MCF 10A (cell line): ENCODE data around the gene SDCCAG8. TPM values are rescaled to one million over a fixed set of nuclear protein-coding genes. Genes with fewer than 3 reads are reported as not detected.
A peak's percentile ranks its signal among the peaks of the same experiment; 100 is the strongest.

ENCODE experiments used
- BruUV-seq: library from RNA; stranded (reverse); fragments of 400-500 nt; replicated peaks from 2 replicates; lab custom pipeline; 2021; lab: Mats Ljungman, UMichigan
- CTCF ChIA-PET: fragments of 300-600 bp; sonication (Branson Sonifier 250); formaldehyde crosslinking; extraction: SDS; loops from one replicate; lab custom pipeline; 2021; ENCODE audit warnings: antibody characterized with exemption, inconsistent platforms; lab: Yijun Ruan, JAX
- POLR2A ChIA-PET: fragments of 300-600, 350-650 bp; sonication (Branson Sonifier 250); formaldehyde crosslinking; extraction: SDS; loops from one replicate; lab custom pipeline; 2020; ENCODE audit warnings: antibody characterized with exemption, inconsistent platforms; lab: Yijun Ruan, JAX
- DNase-seq: peaks from one replicate; pipeline ENCODE4 v3.0.0-alpha.2; 2018; ENCODE audit not compliant: unreplicated experiment
- H3K27ac Mint-ChIP-seq: one replicate; pipeline ENCODE4 v1.8.0; 2022; ENCODE audit warnings: mild to moderate bottlenecking, low read depth, mixed read lengths; ENCODE audit not compliant: unreplicated experiment
- H3K27me3 Mint-ChIP-seq: one replicate; pipeline ENCODE4 v1.8.0; 2022; ENCODE audit warnings: mixed read lengths; ENCODE audit not compliant: insufficient read depth, unreplicated experiment
- H3K36me3 Mint-ChIP-seq: one replicate; pipeline ENCODE4 v1.8.0; 2022; ENCODE audit warnings: mild to moderate bottlenecking, moderate library complexity, mixed read lengths; ENCODE audit not compliant: insufficient read depth, unreplicated experiment
- H3K4me1 Mint-ChIP-seq: one replicate; pipeline ENCODE4 v1.8.0; 2022; ENCODE audit warnings: mixed read lengths; ENCODE audit not compliant: insufficient read depth, unreplicated experiment
- H3K4me3 Mint-ChIP-seq: one replicate; pipeline ENCODE4 v1.8.0; 2022; ENCODE audit warnings: mild to moderate bottlenecking, moderate library complexity, mixed read lengths; ENCODE audit not compliant: unreplicated experiment
- H3K9me3 Mint-ChIP-seq: one replicate; pipeline ENCODE4 v1.8.0; 2022; ENCODE audit warnings: mixed read lengths; ENCODE audit not compliant: unreplicated experiment
- intact Hi-C: fragments of 100-400 bp; cut with micrococcal nuclease; formaldehyde crosslinking; loops from 2 replicates; pipeline ENCODE4 v1.14.1; 2022
- total RNA-seq: library from RNA; stranded (reverse); gene quantifications from 2 replicates; pipeline ENCODE4 v1.2.3, GENCODE V29; 2022
- TF ChIP-seq, protein P1 (sequence below): fragments of 200-600 bp; IDR thresholded peaks from one replicate; pipeline ENCODE4 v1.8.0; 2022; ENCODE audit warnings: antibody characterized with exemption, mild to moderate bottlenecking; ENCODE audit not compliant: unreplicated experiment

SDCCAG8 gene
- total RNA-seq, 1 experiment from 2014 or later, result 128 TPM

DNA sequence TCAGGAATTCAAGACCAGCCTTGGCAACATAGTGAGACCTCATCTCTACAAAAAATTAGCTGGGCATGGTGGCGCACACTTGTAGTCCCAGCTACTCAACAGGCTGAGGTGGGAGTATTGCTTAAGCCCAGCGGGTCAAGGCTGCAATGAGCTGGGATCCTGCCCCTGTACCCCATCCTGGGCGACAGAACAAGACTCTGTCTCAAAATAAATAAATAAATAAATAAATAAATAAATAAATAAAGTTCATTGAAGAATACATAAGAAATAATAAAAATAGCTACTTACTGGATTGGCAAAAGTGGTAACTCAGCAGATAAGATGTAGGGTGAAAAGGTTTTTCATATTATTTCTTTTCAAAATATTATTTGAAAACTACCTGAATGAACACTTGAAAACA lies 6.6 kb upstream of the SDCCAG8 start:
- TF ChIP-seq, protein P1, sequence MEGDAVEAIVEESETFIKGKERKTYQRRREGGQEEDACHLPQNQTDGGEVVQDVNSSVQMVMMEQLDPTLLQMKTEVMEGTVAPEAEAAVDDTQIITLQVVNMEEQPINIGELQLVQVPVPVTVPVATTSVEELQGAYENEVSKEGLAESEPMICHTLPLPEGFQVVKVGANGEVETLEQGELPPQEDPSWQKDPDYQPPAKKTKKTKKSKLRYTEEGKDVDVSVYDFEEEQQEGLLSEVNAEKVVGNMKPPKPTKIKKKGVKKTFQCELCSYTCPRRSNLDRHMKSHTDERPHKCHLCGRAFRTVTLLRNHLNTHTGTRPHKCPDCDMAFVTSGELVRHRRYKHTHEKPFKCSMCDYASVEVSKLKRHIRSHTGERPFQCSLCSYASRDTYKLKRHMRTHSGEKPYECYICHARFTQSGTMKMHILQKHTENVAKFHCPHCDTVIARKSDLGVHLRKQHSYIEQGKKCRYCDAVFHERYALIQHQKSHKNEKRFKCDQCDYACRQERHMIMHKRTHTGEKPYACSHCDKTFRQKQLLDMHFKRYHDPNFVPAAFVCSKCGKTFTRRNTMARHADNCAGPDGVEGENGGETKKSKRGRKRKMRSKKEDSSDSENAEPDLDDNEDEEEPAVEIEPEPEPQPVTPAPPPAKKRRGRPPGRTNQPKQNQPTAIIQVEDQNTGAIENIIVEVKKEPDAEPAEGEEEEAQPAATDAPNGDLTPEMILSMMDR, result no peak
- intact Hi-C loops, result no loop called here
- BruUV-seq, result no TSS peak
- POLR2A ChIA-PET, result interaction anchor here (0.7 to 4.0 kb wide), 3 partner anchors 8 to 38 kb away, joined by 3 to 24 read pairs (median 3); partner anchors contain the start of genes CEP170 and SDCCAG8
- CTCF ChIA-PET, result interaction anchor here (0.5 to 2.6 kb wide), 2 partner anchors 8 to 12 kb away, joined by 4 to 11 read pairs; no protein-coding TSS in a partner anchor
- Mint-ChIP-seq H3K27ac (peak overlapping the region; percentile 3), H3K27me3 (no peaks in the 10 kb centered on the region), H3K4me3 (no peak overlapping the region), H3K36me3 (peaks cover 6% of the 10 kb centered on the region), H3K4me1 (peaks cover 53% of the 10 kb centered on the region), H3K9me3 (no peaks in the 10 kb centered on the region)
- no peak for DNase-seq

DNA sequence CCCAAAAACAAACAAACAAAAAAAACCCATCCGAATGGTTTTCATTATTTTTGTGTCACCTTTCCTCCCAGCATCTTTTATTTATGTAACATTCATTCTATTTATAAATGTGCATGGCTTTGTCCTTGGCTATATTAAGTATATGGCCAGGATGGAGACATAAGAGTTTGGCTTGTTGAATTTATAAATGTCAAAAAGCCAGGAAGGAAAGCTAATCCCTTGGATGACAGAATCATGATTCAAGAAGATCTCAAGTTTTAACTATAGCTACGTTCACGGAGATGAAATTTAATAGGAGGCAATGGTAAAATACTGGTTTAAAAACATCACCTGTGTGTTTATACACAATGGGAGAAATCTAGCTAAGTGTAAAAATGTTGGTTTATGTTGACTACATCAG lies 5.7 kb upstream of the SDCCAG8 start:
- intact Hi-C loops, result loop anchor here (5.0 kb wide), 1 partner anchor 78 kb away; no protein-coding TSS in a partner anchor
- Mint-ChIP-seq H3K9me3 (no peaks in the 10 kb centered on the region), H3K4me3 (no peak overlapping the region), H3K27ac (peak overlapping the region; percentile 50), H3K27me3 (no peaks in the 10 kb centered on the region), H3K36me3 (peaks cover 6% of the 10 kb centered on the region), H3K4me1 (peaks cover 46% of the 10 kb centered on the region)
- ChIA-PET CTCF (interaction anchor here (0.5 to 2.6 kb wide), 2 partner anchors 13 to 25 kb away, joined by 3 to 11 read pairs; no protein-coding TSS in a partner anchor), POLR2A (interaction anchor here (0.6 to 8.3 kb wide), 3 partner anchors 12 to 1018 kb away, joined by 3 to 208 read pairs (median 3); no protein-coding TSS in a partner anchor)
- TF ChIP-seq, protein P1, result no peak
- no TSS peak for BruUV-seq
- no peak for DNase-seq

DNA sequence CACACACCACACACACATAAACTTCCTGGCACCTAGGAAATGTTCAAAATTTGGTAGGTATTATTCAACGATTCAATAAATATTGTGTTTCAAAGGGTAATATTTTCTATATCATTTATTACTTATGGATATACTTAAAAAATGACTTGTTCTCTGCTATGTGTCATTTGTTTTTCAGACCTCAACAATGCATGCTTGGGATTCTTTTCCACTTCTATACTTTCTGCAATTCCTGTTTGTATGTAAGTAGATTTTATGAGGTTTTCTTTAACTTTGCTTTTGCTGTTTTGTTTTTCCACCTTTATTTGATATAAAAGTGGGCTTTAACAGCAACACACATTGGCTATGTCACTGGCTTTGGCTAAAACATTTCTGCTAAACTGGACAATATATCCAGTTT lies 4.3 kb upstream of the SDCCAG8 start:
- Mint-ChIP-seq H3K27ac (peak overlapping the region; percentile 59), H3K36me3 (peaks cover 6% of the 10 kb centered on the region), H3K4me1 (peaks cover 46% of the 10 kb centered on the region), H3K27me3 (no peaks in the 10 kb centered on the region), H3K9me3 (no peaks in the 10 kb centered on the region), H3K4me3 (peak overlapping the region; percentile 45)
- TF ChIP-seq, protein P1, result no peak
- ChIA-PET CTCF (interaction anchor here (1.0 kb wide), 1 partner anchor 784 kb away, joined by 3 read pairs; no protein-coding TSS in a partner anchor), POLR2A (interaction anchor here (8.3 kb wide), 1 partner anchor 13 kb away, joined by 208 read pairs; no protein-coding TSS in a partner anchor)
- intact Hi-C loops, result loop anchor here (5.0 kb wide), 1 partner anchor 79 kb away; no protein-coding TSS in a partner anchor
- no peak for DNase-seq
- BruUV-seq, result TSS peak; percentile 1

DNA sequence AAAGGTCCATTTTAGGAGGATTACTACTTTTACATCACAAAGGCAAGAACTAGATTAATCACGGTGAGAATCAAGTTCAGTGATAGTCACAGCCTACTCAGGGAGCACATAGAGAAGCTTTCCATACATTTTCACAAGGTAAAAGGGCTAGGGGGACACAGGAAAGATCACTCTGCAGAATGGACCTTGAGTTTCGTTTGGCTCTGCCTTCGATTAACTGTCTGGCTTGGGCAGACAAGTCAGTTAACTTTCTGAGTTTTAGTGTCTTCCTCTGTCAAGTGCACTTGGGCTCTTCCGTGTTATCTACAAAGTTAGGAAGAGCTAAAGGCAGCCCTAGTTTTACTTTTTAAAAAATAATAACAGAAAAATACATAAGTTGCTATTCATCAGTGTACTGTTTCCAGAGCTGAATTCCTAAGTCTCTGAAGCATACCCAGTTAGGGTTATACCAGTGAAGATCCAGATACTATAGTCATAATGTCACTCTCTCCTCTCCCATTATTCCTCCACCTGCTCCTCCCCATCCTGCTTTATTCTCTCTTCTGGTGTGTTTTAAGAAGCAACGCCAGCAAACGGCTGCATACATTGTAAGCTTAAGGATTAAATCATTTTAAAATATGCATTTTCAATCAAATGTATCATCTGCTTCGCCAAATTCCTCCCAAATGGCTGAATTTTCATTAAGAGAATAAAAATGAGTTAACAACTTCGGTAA lies 2.5 kb upstream of the SDCCAG8 start:
- BruUV-seq, result no TSS peak
- Mint-ChIP-seq H3K4me3 (peak overlapping the region; percentile 84), H3K4me1 (peaks cover 28% of the 10 kb centered on the region), H3K36me3 (peaks cover 6% of the 10 kb centered on the region), H3K27me3 (no peaks in the 10 kb centered on the region), H3K27ac (peak overlapping the region; percentile 97), H3K9me3 (no peaks in the 10 kb centered on the region)
- intact Hi-C loops, result loop anchor here (5.0 kb wide), 1 partner anchor 81 kb away; no protein-coding TSS in a partner anchor
- CTCF ChIA-PET, result interaction anchor here (0.6 to 1.7 kb wide), 9 partner anchors 10 to 799 kb away, joined by 3 to 10 read pairs (median 3); no protein-coding TSS in a partner anchor
- DNase-seq, result peak; percentile 50
- TF ChIP-seq, protein P1, result no peak
- POLR2A ChIA-PET, result interaction anchor here (0.6 to 8.3 kb wide), 24 partner anchors 13 to 1734 kb away, joined by 3 to 208 read pairs (median 6); partner anchors contain the start of gene FH
